GM18909 (cell line): ENCODE measurements around the gene ZSCAN26.
"Not testable (repeated sequence)": the region's sequence is repeated elsewhere in the genome, so short reads cannot be mapped to it uniquely, and the experiment has no call there.

Source experiments
- ATAC-seq: cut with Tn5 transposase; IDR thresholded peaks from one replicate; pipeline ENCODE4 v1.9.1; 2021; ENCODE audit warnings: mild to moderate bottlenecking; ENCODE audit not compliant: unreplicated experiment, poor library complexity

ZSCAN26 gene

DNA sequence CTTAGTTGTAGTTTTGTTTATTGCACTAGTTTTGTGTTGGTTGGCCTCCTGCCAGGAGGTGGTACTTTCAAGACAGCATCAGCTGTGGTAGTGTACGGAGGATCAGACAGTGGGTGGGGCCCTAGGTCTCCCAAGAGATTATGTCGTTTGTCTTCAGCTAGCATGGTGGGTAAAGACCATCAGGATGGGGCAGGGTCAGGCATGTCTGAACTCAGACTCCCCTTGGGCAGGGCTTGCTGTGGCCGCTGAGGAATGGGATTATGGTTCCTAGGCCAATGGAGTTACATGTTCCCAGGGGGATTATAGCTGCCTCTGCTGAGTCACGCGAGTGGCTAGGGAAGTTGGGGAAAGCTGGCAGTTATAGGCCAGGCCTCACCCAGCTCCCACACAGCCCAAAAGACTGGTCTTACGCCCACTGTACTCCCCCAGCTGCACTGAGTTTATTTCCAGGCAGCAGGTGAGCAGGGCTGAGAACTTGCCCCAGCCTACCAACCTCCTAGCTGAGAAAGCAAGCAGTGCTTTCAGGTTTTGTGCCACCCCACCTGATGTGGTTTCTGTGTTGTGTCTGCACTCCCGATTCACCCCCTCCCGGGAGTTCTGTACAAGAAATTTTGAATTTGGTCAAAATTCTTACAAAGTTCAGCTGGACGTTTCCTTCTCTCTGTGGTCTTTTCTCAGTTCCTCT is 44.3 kb downstream of the ZSCAN26 start:
- no peak for ATAC-seq

DNA sequence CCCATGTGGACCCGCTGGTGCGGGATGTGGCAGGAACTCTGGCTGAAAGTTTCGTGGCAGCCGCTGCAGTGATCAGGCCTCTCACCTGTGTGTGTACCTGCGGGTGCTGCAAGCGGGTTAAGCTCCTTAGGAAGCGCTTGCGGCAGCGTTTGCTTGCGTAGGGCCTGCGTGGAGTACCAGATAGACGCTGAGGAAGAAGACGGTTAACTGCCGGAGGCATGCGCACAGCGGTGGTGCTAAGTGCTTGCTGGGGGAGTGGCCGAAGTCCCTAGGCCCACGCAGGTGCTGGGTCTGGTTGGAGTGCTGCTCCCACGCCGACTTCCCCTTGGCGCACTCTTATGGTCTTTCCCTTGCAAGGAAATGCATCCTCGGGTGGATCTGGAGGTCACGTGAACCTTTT is 46.0 kb downstream of the ZSCAN26 start:
- no peak for ATAC-seq

DNA sequence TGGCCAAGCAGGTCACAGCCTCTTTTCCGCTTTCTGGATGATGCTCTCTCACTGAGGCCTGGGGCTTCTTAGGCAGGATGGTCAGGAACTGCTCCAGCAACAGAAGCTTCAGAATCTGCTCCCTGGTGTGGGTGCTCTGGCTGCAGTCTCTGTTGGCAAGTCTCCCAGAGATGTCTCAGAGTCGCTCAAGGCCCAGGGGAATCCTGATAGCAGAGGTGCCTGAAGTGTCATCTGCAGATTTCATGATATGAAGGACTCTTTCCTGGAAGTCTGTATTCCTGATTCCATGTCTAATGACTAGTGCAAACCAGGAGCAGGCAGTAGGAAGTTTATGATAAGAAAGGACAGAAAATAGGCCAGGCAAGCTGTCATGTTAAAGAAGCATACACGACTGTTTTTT is 48.7 kb downstream of the ZSCAN26 start:
- no peak for ATAC-seq

DNA sequence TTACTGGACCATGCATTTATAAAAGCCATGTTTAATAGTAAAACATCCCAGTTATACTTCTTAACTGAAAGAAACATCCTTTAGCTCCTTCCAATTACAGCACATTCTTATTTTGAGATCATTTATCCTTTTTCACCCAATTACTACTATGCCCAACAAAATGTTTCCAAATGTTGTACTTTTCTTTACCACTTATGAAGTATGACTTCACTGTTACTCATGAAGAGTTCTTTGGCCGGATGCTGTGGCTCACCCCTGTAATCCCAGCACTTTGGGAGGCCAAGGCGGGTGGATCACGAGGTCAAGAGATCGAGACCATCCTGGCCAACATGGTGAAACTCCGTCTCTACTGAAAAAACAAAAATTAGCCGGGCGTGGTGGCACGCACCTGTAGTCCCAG is 50.9 kb downstream of the ZSCAN26 start:
- not testable (repeated sequence) for ATAC-seq

DNA sequence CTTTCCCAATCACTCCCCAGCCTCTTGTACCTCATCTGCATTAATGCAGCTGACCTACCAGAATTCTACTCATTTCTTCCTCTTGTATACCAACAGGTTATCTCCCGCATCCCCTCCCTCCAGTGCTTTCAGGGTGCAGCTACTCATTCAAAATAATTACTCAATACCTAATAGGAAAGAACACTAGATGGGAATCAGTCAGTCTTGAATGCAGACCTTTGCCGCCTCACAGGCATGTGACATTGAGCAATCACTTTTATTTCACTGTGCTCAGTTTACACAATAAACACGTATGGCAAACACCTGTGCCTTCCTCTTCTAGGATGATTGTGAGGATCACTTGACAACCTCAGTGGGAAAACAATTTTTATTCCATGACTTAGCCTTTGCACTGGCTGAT is 55.7 kb downstream of the ZSCAN26 start:
- ATAC-seq: no peak

DNA sequence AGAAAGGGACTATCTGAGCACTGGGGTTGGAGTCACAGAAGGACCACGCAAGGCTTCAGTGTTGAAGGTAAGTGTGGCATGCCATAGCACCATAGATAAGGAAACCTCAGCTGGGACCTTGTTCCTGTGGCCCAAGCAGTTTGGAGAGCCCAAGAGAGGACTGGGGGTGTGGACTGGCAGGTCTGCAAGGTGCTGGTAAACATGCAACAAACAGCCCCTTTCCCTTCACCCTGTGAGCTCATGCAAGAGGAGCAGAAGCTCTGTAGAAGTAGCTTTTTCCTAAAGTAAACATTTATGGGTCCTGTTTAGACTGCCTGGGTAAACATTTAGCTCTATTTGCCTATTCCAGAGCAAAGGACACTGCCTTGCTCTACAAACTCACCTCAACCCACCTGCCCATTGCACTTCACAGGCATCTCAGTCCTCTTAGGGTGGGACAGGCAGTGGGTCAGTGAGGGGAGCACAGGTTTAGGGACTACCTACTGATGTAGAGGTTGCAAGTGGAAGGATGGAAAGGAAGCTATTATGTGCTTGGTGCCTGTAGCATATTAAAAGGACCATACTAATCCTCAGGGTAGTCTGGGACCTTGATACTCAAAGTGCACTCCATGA is 57.0 kb downstream of the ZSCAN26 start:
- ATAC-seq: no peak

DNA sequence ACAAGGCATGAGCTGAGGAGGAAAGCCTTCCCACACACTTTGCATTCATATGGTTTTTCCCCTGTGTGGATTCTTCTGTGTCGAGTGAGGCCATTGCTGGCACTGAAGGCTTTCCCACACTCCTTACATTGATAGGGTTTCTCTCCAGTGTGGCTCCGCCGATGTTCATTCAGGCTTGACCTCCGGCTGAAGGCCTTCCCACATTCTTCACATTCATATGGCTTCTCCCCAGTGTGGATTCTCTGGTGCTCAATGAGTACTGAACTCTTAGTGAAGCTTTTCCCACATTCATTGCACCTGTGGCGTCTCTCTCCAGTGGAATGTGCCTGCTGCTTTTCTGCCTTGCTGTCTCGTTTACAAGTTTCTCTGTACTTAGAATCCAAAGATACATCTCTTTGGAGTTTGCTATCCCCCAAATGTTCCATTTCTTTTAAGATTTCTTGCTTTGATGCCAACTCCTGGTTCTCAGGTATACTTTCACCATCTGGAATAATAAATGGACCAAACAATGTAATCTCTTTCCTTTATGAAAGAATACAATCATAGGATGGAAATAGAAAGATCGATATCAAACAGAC is 59.5 kb downstream of the ZSCAN26 start:
- no peak for ATAC-seq
